HepG2 (cell line): ENCODE data around the gene RAD51D. TPM values are rescaled to one million over a fixed set of nuclear protein-coding genes. Genes with fewer than 3 reads are reported as not detected.

Source experiments
- CEBPB ChIP-seq: IDR thresholded peaks from 2 replicates; pipeline ENCODE4 v1.6.1; 2011; ENCODE audit warnings: low read depth, low read length, improper control_type of control experiment, borderline replicate concordance
- HMGXB4 ChIP-seq, 2 experiments: sonication (generic) in 1 of 2; formaldehyde crosslinking in 1 of 2; IDR thresholded peaks; 2 replicates each; pipeline versions ENCODE4 v1.4.0 to v1.6.1; 2018 to 2020; ENCODE audit warnings: missing genetic modification reagents in 2 of 2, borderline replicate concordance in 1 of 2, low read depth in 1 of 2, mild to moderate bottlenecking in 1 of 2, missing biosample characterization in 1 of 2
- IKZF5 ChIP-seq: IDR thresholded peaks from 2 replicates; pipeline ENCODE4 v1.6.1; 2018; ENCODE audit warnings: missing genetic modification reagents, mild to moderate bottlenecking, missing compliant biosample characterization
- LCORL ChIP-seq, 2 experiments: fragments of 450-650 bp in 1 of 2; sonication (generic) in 1 of 2; formaldehyde crosslinking in 1 of 2; IDR thresholded peaks; 2 replicates each; pipeline versions ENCODE4 v1.5.0 to v1.6.1; 2017 to 2020; ENCODE audit warnings: antibody characterized with exemption in 1 of 2, missing genetic modification reagents in 1 of 2
- MED1 ChIP-seq: sonication (generic); formaldehyde crosslinking; IDR thresholded peaks from 2 replicates; pipeline ENCODE4 v1.4.0; 2020; ENCODE audit warnings: missing genetic modification reagents
- MIER3 ChIP-seq: IDR thresholded peaks from 2 replicates; pipeline ENCODE4 v1.6.1; 2016; ENCODE audit warnings: missing compliant biosample characterization, borderline replicate concordance
- NFIC ChIP-seq: IDR thresholded peaks from 2 replicates; pipeline ENCODE4 v1.6.1; 2012; ENCODE audit warnings: mild to moderate bottlenecking, low read length, inconsistent platforms
- PRDM4 ChIP-seq: sonication (generic); formaldehyde crosslinking; IDR thresholded peaks from 2 replicates; pipeline ENCODE4 v1.9.0; 2021; ENCODE audit warnings: missing genetic modification reagents, borderline replicate concordance
- SP1 ChIP-seq, 2 experiments: fragments of 450-650 bp in 1 of 2; sonication (generic) in 1 of 2; formaldehyde crosslinking in 1 of 2; IDR thresholded peaks; 2 replicates each; pipeline versions ENCODE4 v1.4.0 to v1.6.1; 2016 to 2020; ENCODE audit warnings: missing genetic modification reagents in 1 of 2
- TAF1 ChIP-seq: sonication (generic); formaldehyde crosslinking; IDR thresholded peaks from 2 replicates; pipeline ENCODE4 v1.4.0; 2020; ENCODE audit warnings: missing genetic modification reagents
- TBX2 ChIP-seq: sonication (generic); formaldehyde crosslinking; IDR thresholded peaks from 2 replicates; pipeline ENCODE4 v1.5.0; 2020; ENCODE audit warnings: missing genetic modification reagents, mild to moderate bottlenecking, borderline replicate concordance
- ZBED4 ChIP-seq: sonication (generic); formaldehyde crosslinking; IDR thresholded peaks from 2 replicates; pipeline ENCODE4 v1.4.0; 2020; ENCODE audit warnings: missing genetic modification reagents, borderline replicate concordance
- ZNF878 ChIP-seq: sonication (generic); formaldehyde crosslinking; IDR thresholded peaks from 2 replicates; pipeline ENCODE4 v1.8.1; 2023; ENCODE audit warnings: mild to moderate bottlenecking, missing genetic modification reagents, moderate library complexity
- ZSCAN22 ChIP-seq: sonication (generic); formaldehyde crosslinking; IDR thresholded peaks from 2 replicates; pipeline ENCODE4 v1.4.0; 2020; ENCODE audit warnings: mild to moderate bottlenecking, missing genetic modification reagents
- polyA plus RNA-seq, 8 experiments: library from polyadenylated mRNA; depleted of rRNA in 3 of 8; stranded (reverse) in 7 of 8; unstranded in 1 of 8; fragments of >200 nt; fragmentation: Illumina TruSeq in 4 of 8; extraction: Trizol in 4 of 8; gene quantifications; 2 replicates each; pipeline versions ENCODE4 v1.2.1 to v1.2.3, GENCODE V29; 2011 to 2016; ENCODE audit warnings: low read depth in 4 of 8, missing spikeins in 1 of 8, mixed read lengths in 1 of 8; ENCODE audit not compliant: insufficient read depth in 1 of 8
- total RNA-seq, 5 experiments: library from RNA; depleted of rRNA; stranded (reverse); fragments of >200 nt; fragmentation: Illumina TruSeq; extraction: Trizol; gene quantifications; 2 replicates each; pipeline ENCODE4 v1.2.3, GENCODE V29; 2016; ENCODE audit warnings: low read depth in 1 of 5
- TF ChIP-seq, protein P1 (sequence below), 2 experiments: fragments of 450-650 bp in 1 of 2; sonication (generic) in 1 of 2; formaldehyde crosslinking; IDR thresholded peaks; 2 replicates each; pipeline versions ENCODE4 v1.5.0 to v1.8.0; 2020 to 2022; ENCODE audit warnings: mild to moderate bottlenecking in 1 of 2, missing genetic modification reagents in 1 of 2
- TF ChIP-seq, protein P2 (sequence below): sonication (generic); formaldehyde crosslinking; IDR thresholded peaks from 2 replicates; pipeline ENCODE4 v1.5.0; 2020; ENCODE audit warnings: missing genetic modification reagents

The RAD51D gene
- total and polyA plus RNA-seq, 2 of the 13 experiments (the other 11 are each of a cell fraction or from before 2014, with no cell fraction given), result 6.7 to 13.1 TPM

GRCh38 chr17:35051579-35052240 lies 68.0 kb downstream of the RAD51D start (continued):
- TF ChIP-seq LCORL (IDR thresholded peaks at IDR 0.05) (no peak), LCORL (CRISPR knock-in tag; IDR thresholded peaks at IDR 0.05) (peak; percentile 45; the same call in 1 of the 2 replicates), TAF1 (CRISPR knock-in tag) (no peak), MED1 (CRISPR knock-in tag) (peak; percentile 51; the same call in 1 of the 2 replicates), TBX2 (CRISPR knock-in tag) (peak; percentile 56; the same call in 1 of the 2 replicates), ZSCAN22 (CRISPR knock-in tag) (no peak), IKZF5 (CRISPR knock-in tag) (0 out of 2 replicates have a peak, but pooled peaks have one; percentile 9), SP1 (IDR thresholded peaks at IDR 0.05) (no peak), SP1 (CRISPR knock-in tag; IDR thresholded peaks at IDR 0.05) (no peak), CEBPB (peak; percentile 39; the same call in 1 of the 2 replicates), ZNF878 (0 out of 2 replicates have a peak, but pooled peaks have one; percentile 23), ZBED4 (0 out of 2 replicates have a peak, but pooled peaks have one; percentile 15), MIER3 (no peak), PRDM4 (CRISPR knock-in tag) (no peak), NFIC (peak; percentile 73; the same call in 1 of the 2 replicates), HMGXB4 (CRISPR knock-in tag; IDR thresholded peaks at IDR 0.05; ENCODE audit: borderline replicate concordance in 1 of 2, low read depth in 1 of 2) (0 out of 4 replicates have a peak, but pooled peaks of 1 of the 2 experiments have one; percentile 10)
- TF ChIP-seq, protein P1, sequence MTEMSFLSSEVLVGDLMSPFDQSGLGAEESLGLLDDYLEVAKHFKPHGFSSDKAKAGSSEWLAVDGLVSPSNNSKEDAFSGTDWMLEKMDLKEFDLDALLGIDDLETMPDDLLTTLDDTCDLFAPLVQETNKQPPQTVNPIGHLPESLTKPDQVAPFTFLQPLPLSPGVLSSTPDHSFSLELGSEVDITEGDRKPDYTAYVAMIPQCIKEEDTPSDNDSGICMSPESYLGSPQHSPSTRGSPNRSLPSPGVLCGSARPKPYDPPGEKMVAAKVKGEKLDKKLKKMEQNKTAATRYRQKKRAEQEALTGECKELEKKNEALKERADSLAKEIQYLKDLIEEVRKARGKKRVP (CRISPR knock-in tag; IDR thresholded peaks at IDR 0.05), result no peak
- TF ChIP-seq, protein P2, sequence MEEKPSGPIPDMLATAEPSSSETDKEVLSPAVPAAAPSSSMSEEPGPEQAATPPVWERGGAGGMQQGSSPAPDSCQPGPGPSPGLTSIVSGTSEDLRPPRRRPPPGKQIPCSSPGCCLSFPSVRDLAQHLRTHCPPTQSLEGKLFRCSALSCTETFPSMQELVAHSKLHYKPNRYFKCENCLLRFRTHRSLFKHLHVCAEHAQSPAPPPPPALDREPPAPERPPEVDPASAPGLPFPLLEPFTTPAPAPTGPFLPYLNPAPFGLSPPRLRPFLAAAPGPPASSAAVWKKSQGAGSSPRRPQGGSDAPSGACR (CRISPR knock-in tag), result no peak
